GM12878 (cell line): ENCODE data around the gene GNAO1. TPM values are rescaled to one million over a fixed set of nuclear protein-coding genes. Genes with fewer than 3 reads are reported as not detected.

Source experiments
- ATAC-seq: fragments of 200-7000 bp; cut with Tn5 transposase; 3 replicates; pipeline ENCODE4 v1.9.1; 2020; ENCODE audit warnings: mild to moderate bottlenecking, moderate library complexity
- BruUV-seq: library from RNA; stranded (reverse); fragments of 400-500 nt; replicated peaks from 2 replicates; lab custom pipeline; 2021; lab: Mats Ljungman, UMichigan
- CTCF ChIA-PET: fragments of 300-600 bp; sonication (Branson Sonifier 250); formaldehyde crosslinking; extraction: SDS; loops from one replicate; lab custom pipeline; 2021; ENCODE audit warnings: inconsistent platforms; lab: Yijun Ruan, JAX
- POLR2A ChIA-PET: fragments of 350-600 bp; formaldehyde crosslinking; extraction: SDS; loops from one replicate; lab custom pipeline; 2021; ENCODE audit warnings: inconsistent platforms; lab: Charles Lee
- RAD21 ChIA-PET: fragments of 300-600 bp; sonication (Branson Sonifier 250); formaldehyde crosslinking; loops from one replicate; lab custom pipeline; 2023; ENCODE audit warnings: antibody characterized with exemption; ENCODE audit not compliant: unreplicated experiment; lab: Charles Lee
- SMC1A ChIA-PET: fragments of 300-600 bp; sonication (Branson Sonifier 250); formaldehyde crosslinking; loops from one replicate; lab custom pipeline; 2023; ENCODE audit not compliant: unreplicated experiment, uncharacterized antibody; lab: Charles Lee
- DNase-seq: peaks from one replicate; pipeline ENCODE4 v3.0.0-alpha.2; 2011; ENCODE audit warnings: low read depth, low spot score
- FAIRE-seq: peaks from 3 replicates; lab custom pipeline; 2011; peaks lifted over from hg19 to GRCh38; lab: Jason Lieb, UNC
- H2AFZ ChIP-seq: 2 replicates; pipeline ENCODE4 v1.6.0; 2011; ENCODE audit warnings: low read depth, low read length, control low read depth; ENCODE audit not compliant: control insufficient read depth
- H3K27ac ChIP-seq: 2 replicates; pipeline ENCODE4 v1.5.1; 2011; ENCODE audit warnings: control low read depth; ENCODE audit not compliant: control insufficient read depth, insufficient read depth
- H3K27me3 ChIP-seq, 2 experiments: replicated peaks in 1 of 2; 2 replicates each; pipeline versions ENCODE4 v1.6.0 to v1.6.1; 2011; ENCODE audit warnings: low read length in 1 of 2; ENCODE audit not compliant: control insufficient read depth in 2 of 2, insufficient read depth in 2 of 2
- H3K36me3 ChIP-seq, 2 experiments: 2 replicates each; pipeline ENCODE4 v1.5.1; 2011; ENCODE audit warnings: low read length in 1 of 2; ENCODE audit not compliant: control insufficient read depth in 2 of 2, insufficient read depth in 2 of 2
- H3K4me1 ChIP-seq: 2 replicates; pipeline ENCODE4 v1.6.1; 2011; ENCODE audit warnings: mild to moderate bottlenecking, low read length, moderate library complexity, mixed read lengths; ENCODE audit not compliant: control insufficient read depth, insufficient read depth
- H3K4me2 ChIP-seq: 2 replicates; pipeline ENCODE4 v1.6.0; 2011; ENCODE audit warnings: control low read depth; ENCODE audit not compliant: control insufficient read depth, insufficient read depth
- H3K4me3 ChIP-seq: fragments of 200-600 bp; sonication (generic); 2 replicates; pipeline ENCODE4 v1.5.1; 2016
- H3K79me2 ChIP-seq: 2 replicates; pipeline ENCODE4 v1.6.0; 2011; ENCODE audit warnings: low read length; ENCODE audit not compliant: control insufficient read depth, insufficient read depth
- H3K9ac ChIP-seq: 2 replicates; pipeline ENCODE4 v1.8.0; 2011; ENCODE audit warnings: low read length, control low read depth, mixed read lengths; ENCODE audit not compliant: control insufficient read depth, insufficient read depth
- H3K9me3 ChIP-seq: replicated peaks from 3 replicates; pipeline ENCODE4 v1.5.1; 2011; ENCODE audit warnings: mild to moderate bottlenecking, low read length; ENCODE audit not compliant: control insufficient read depth, insufficient read depth
- H4K20me1 ChIP-seq: 2 replicates; pipeline ENCODE4 v1.6.0; 2011; ENCODE audit not compliant: control insufficient read depth, insufficient read depth
- ATF7 ChIP-seq: fragments of 450-650 bp; IDR thresholded peaks from 2 replicates; pipeline ENCODE4 v1.6.1; 2016; ENCODE audit warnings: low read depth, mild to moderate bottlenecking
- CBFB ChIP-seq: IDR thresholded peaks from 2 replicates; pipeline ENCODE4 v1.6.1; 2016; ENCODE audit warnings: antibody characterized with exemption, low read depth
- CEBPB ChIP-seq, 2 experiments: fragments of 150-350 bp in 1 of 2; IDR thresholded peaks; 2 replicates each; pipeline ENCODE4 v1.6.1; 2012 to 2014; ENCODE audit warnings: low read depth in 2 of 2, low read length in 2 of 2, borderline replicate concordance in 1 of 2, inconsistent platforms in 1 of 2
- DPF2 ChIP-seq: fragments of 450-650 bp; IDR thresholded peaks from 2 replicates; pipeline ENCODE4 v1.6.1; 2017; ENCODE audit warnings: mild to moderate bottlenecking
- IKZF1 ChIP-seq: fragments of 450-650 bp; conservative IDR thresholded peaks from 2 replicates; pipeline ENCODE4 v1.6.1; 2017; ENCODE audit warnings: antibody characterized with exemption, mild to moderate bottlenecking
- IRF3 ChIP-seq: fragments of 450-650 bp; IDR thresholded peaks from 2 replicates; pipeline ENCODE4 v1.6.1; 2014; ENCODE audit warnings: mild to moderate bottlenecking
- MAX ChIP-seq: IDR thresholded peaks from 2 replicates; pipeline ENCODE4 v1.6.1; 2012; ENCODE audit warnings: low read depth, low read length, improper control_type of control experiment
- PAX5 ChIP-seq: IDR thresholded peaks from 2 replicates; pipeline ENCODE4 v1.6.1; 2011; ENCODE audit warnings: low read depth, low read length, borderline replicate concordance
- POLR2A ChIP-seq: IDR thresholded peaks from 2 replicates; pipeline ENCODE4 v1.6.1; 2011; ENCODE audit warnings: low read depth, mild to moderate bottlenecking, low read length
- RELB ChIP-seq: fragments of 450-650 bp; IDR thresholded peaks from 2 replicates; pipeline ENCODE4 v1.6.1; 2017; ENCODE audit warnings: low read depth, mild to moderate bottlenecking, moderate library complexity
- SUPT20H ChIP-seq: IDR thresholded peaks from 2 replicates; pipeline ENCODE4 v1.6.1; 2011; ENCODE audit warnings: low read depth, mild to moderate bottlenecking, low read length, moderate library complexity, borderline replicate concordance; ENCODE audit not compliant: control insufficient read depth
- YBX1 ChIP-seq: fragments of 450-650 bp; IDR thresholded peaks from 2 replicates; pipeline ENCODE4 v1.6.1; 2016; ENCODE audit warnings: antibody characterized with exemption
- YY1 ChIP-seq: IDR thresholded peaks from 2 replicates; pipeline ENCODE4 v1.6.1; 2011; ENCODE audit warnings: low read depth, mild to moderate bottlenecking, low read length
- ZZZ3 ChIP-seq: IDR thresholded peaks from 2 replicates; pipeline ENCODE4 v1.6.1; 2011; ENCODE audit warnings: low read depth; ENCODE audit not compliant: control insufficient read depth, insufficient read length
- WGBS: methylation state at CpG from one replicate; pipeline ENCODE4 v1.1.6; 2016; ENCODE audit warnings: low lambda C conversion rate; ENCODE audit not compliant: insufficient replicate concordance, insufficient coverage; ENCODE audit errors: missing lambda C conversion rate; 5-methylcytosine and 5-hydroxymethylcytosine counted together
- in situ Hi-C: fragments of 300-500 bp; cut with MboI; formaldehyde crosslinking; loops from 9 replicates; pipeline ENCODE4 v1.14.3; 2018; ENCODE audit warnings: mixed read lengths
- intact Hi-C: fragments of 100-400 bp; cut with micrococcal nuclease; formaldehyde crosslinking; loops from one replicate; pipeline ENCODE4 v1.14.2; 2022; ENCODE audit not compliant: unreplicated experiment
- polyA plus RNA-seq, 11 experiments: library from polyadenylated mRNA; depleted of rRNA in 4 of 11; unstranded in 6 of 11; stranded (reverse) in 5 of 11; fragments of >200 nt; fragmentation: Nextera tagmentation in 4 of 11; fragmentation: Illumina TruSeq in 1 of 11; extraction: Ambion mirVana in 4 of 11; extraction: Trizol in 1 of 11; gene quantifications; 1 replicate in 1 of 11; 2 replicates in 10 of 11; pipeline versions ENCODE4 v1.2.1 to v1.2.3, GENCODE V29; 2011 to 2016; ENCODE audit warnings: inconsistent platforms in 2 of 11, missing spikeins in 2 of 11, low read depth in 1 of 11
- total RNA-seq, 4 experiments: library from RNA; depleted of rRNA in 3 of 4; stranded (reverse); fragments of >200 nt in 3 of 4; fragmentation: Illumina TruSeq in 1 of 4; extraction: Trizol in 1 of 4; gene quantifications; 2 replicates each; pipeline versions ENCODE4 v1.2.1 to v1.2.3, GENCODE V29; 2013 to 2021

GNAO1 gene
- total and polyA plus RNA-seq, 10 of the 15 experiments (the other 5 are each of a cell fraction or from before 2014, with no cell fraction given) = 0.05 to 0.28 (median 0.14) TPM; not detected in 6

GRCh38 chr16:56327071-56327928, 136.0 kb downstream of the GNAO1 start (continued):
- TF ChIP-seq ATF7 = no peak
- no peak for TF ChIP-seq IKZF1
- TF ChIP-seq RELB = no peak
- no peak for TF ChIP-seq CBFB

GRCh38 chr16:56327929-56328258, 136.6 kb downstream of the GNAO1 start:
- CTCF ChIA-PET = interaction anchor here (0.7 kb wide), 1 partner anchor 9 kb away, joined by 3 read pairs; no protein-coding TSS in a partner anchor
- Histone ChIP-seq H3K27ac (no peak overlapping the region), H3K9me3 (no peaks in the 10 kb centered on the region), H3K27me3 (no peaks in the 10 kb centered on the region), H3K36me3 (no peaks in the 10 kb centered on the region)
- ATAC-seq (no peak), DNase-seq (no peak)
- BruUV-seq = no TSS peak
- WGBS = 38% methylated on average over 6 of the region's 6 CpGs
- SMC1A ChIA-PET = interaction anchor here (2.2 kb wide), 1 partner anchor 28 kb away, joined by 5 read pairs; no protein-coding TSS in a partner anchor
- RAD21 ChIA-PET = no interaction called here
- intact Hi-C loops = no loop called here
- no peak for TF ChIP-seq YY1
- no peak for TF ChIP-seq SUPT20H
- TF ChIP-seq MAX = no peak
- no peak for TF ChIP-seq ZZZ3
- TF ChIP-seq PAX5 = no peak
- TF ChIP-seq CEBPB (IDR thresholded peaks at IDR 0.05; ENCODE audit: borderline replicate concordance in 1 of 2, low read depth in 2 of 2, low read length in 2 of 2) = no peak
- TF ChIP-seq DPF2 = no peak
- no peak for TF ChIP-seq YBX1
- TF ChIP-seq IRF3 = no peak
- TF ChIP-seq POLR2A = no peak
- TF ChIP-seq, all 136 proteins: peak for 0
- in situ Hi-C loops = no loop called here
- Histone ChIP-seq H4K20me1 (no peaks in the 10 kb centered on the region), H3K4me2 (no peak overlapping the region), H3K9ac (no peak overlapping the region), H2AFZ (no peak overlapping the region), H3K79me2 (no peaks in the 10 kb centered on the region), H3K4me3 (no peak overlapping the region), H3K4me1 (no peaks in the 10 kb centered on the region)
- FAIRE-seq = no peak
- POLR2A ChIA-PET = no interaction called here
